Measurements from ENCODE around the gene C7.
"Not testable (repeated sequence)": the region's sequence is repeated elsewhere in the genome, so short reads cannot be mapped to it uniquely, and the experiment has no call there.

Gene C7

DNA sequence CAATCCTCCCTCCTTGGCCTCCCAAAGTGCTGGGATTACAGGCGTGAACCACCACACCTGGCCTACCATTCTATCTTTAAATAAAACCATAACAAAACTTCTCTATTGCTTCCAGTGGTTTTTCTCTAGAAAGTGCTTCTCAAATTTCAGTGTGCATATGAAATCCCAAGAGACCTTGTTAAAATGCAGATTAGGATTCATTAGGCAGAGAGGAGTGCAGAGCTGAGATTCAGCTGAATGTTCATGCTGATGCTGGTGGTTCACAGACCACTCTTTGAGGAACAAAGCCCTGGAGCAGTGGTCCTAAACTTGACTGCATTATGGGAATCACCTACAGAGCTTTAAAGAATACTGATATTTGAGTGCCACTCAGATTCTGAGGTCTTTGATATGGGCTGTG, 39.9 kb upstream of the C7 start:
- no peak for DNase-seq (ENCODE audit: low read depth in 1 of 2, low spot score in 1 of 2)
- no peaks in the 10 kb centered on the region for H3K27me3 ChIP-seq (ENCODE audit: insufficient read depth, poor library complexity, severe bottlenecking)
- H3K4me3 ChIP-seq (replicated peaks; ENCODE audit: insufficient read depth, low read length) = no peak overlapping the region
- no peak overlapping the region for H3K27ac ChIP-seq (replicated peaks)
- TF ChIP-seq GABPA (IDR thresholded peaks at IDR 0.05; ENCODE audit: low read depth) (no peak), SPI1 (IDR thresholded peaks at IDR 0.05; ENCODE audit: borderline replicate concordance, low read depth) (no peak), POLR2AphosphoS5 (IDR thresholded peaks at IDR 0.05; ENCODE audit: low read depth) (no peak)
- TF ChIP-seq, protein P1, sequence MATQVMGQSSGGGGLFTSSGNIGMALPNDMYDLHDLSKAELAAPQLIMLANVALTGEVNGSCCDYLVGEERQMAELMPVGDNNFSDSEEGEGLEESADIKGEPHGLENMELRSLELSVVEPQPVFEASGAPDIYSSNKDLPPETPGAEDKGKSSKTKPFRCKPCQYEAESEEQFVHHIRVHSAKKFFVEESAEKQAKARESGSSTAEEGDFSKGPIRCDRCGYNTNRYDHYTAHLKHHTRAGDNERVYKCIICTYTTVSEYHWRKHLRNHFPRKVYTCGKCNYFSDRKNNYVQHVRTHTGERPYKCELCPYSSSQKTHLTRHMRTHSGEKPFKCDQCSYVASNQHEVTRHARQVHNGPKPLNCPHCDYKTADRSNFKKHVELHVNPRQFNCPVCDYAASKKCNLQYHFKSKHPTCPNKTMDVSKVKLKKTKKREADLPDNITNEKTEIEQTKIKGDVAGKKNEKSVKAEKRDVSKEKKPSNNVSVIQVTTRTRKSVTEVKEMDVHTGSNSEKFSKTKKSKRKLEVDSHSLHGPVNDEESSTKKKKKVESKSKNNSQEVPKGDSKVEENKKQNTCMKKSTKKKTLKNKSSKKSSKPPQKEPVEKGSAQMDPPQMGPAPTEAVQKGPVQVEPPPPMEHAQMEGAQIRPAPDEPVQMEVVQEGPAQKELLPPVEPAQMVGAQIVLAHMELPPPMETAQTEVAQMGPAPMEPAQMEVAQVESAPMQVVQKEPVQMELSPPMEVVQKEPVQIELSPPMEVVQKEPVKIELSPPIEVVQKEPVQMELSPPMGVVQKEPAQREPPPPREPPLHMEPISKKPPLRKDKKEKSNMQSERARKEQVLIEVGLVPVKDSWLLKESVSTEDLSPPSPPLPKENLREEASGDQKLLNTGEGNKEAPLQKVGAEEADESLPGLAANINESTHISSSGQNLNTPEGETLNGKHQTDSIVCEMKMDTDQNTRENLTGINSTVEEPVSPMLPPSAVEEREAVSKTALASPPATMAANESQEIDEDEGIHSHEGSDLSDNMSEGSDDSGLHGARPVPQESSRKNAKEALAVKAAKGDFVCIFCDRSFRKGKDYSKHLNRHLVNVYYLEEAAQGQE (IDR thresholded peaks at IDR 0.05; ENCODE audit: insufficient replicate concordance, low read depth) = no peak
- TF ChIP-seq, protein P2, sequence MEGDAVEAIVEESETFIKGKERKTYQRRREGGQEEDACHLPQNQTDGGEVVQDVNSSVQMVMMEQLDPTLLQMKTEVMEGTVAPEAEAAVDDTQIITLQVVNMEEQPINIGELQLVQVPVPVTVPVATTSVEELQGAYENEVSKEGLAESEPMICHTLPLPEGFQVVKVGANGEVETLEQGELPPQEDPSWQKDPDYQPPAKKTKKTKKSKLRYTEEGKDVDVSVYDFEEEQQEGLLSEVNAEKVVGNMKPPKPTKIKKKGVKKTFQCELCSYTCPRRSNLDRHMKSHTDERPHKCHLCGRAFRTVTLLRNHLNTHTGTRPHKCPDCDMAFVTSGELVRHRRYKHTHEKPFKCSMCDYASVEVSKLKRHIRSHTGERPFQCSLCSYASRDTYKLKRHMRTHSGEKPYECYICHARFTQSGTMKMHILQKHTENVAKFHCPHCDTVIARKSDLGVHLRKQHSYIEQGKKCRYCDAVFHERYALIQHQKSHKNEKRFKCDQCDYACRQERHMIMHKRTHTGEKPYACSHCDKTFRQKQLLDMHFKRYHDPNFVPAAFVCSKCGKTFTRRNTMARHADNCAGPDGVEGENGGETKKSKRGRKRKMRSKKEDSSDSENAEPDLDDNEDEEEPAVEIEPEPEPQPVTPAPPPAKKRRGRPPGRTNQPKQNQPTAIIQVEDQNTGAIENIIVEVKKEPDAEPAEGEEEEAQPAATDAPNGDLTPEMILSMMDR (IDR thresholded peaks at IDR 0.05; ENCODE audit: insufficient read depth, low read length) = no peak

DNA sequence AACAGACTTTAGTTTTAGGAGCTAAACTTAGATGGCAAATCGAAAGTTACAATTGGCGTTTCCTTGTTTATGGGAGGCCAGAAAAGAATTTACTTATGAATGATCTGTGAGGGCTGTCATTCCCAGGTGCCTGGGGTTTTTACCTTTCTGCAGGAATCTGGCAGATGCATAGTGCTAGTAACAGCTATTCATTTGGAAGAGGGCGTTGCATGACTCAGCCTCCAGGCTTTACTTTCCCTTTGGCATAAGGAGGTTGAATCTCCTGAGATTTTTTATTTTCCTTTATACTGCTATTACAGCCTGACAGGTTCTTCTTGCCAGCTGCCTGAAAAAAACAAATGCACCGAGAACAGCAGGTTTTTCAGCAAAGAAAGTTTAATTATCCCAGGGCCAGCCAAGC, 38.1 kb upstream of the C7 start:
- TF ChIP-seq, protein P1 (IDR thresholded peaks at IDR 0.05; ENCODE audit: insufficient replicate concordance, low read depth) = no peak
- TF ChIP-seq, protein P2 (IDR thresholded peaks at IDR 0.05; ENCODE audit: insufficient read depth, low read length) = no peak
- no peak for TF ChIP-seq POLR2AphosphoS5 (IDR thresholded peaks at IDR 0.05; ENCODE audit: low read depth)
- Histone ChIP-seq H3K27me3 (ENCODE audit: insufficient read depth, poor library complexity, severe bottlenecking) (no peaks in the 10 kb centered on the region), H3K4me3 (replicated peaks; ENCODE audit: insufficient read depth, low read length) (no peak overlapping the region), H3K27ac (replicated peaks) (no peak overlapping the region)
- no peak for DNase-seq (ENCODE audit: low read depth in 1 of 2, low spot score in 1 of 2)

DNA sequence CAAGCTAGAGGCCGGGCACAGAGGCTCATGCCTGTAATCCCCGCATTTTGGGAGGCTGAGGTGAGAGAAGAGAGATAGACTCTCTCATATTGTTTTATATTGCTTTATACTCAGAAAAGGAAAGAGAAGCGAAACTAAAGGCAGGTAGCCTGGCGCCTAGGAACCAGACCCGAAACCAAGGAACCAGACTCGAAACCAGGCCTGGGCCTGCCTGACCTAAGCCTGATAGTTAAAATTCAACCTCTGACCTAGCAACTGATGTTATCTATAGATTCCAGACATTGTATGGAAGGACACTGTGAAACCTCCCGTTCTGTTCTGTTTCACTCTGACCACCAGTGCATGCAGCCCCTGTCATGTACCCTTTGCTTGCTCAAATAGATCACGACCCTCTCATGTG, 37.0 kb upstream of the C7 start:
- not testable (repeated sequence) for H3K4me3 ChIP-seq (replicated peaks; ENCODE audit: insufficient read depth, low read length); DNase-seq (ENCODE audit: low read depth in 1 of 2, low spot score in 1 of 2); H3K27me3 ChIP-seq (ENCODE audit: insufficient read depth, poor library complexity, severe bottlenecking); H3K27ac ChIP-seq (replicated peaks)

DNA sequence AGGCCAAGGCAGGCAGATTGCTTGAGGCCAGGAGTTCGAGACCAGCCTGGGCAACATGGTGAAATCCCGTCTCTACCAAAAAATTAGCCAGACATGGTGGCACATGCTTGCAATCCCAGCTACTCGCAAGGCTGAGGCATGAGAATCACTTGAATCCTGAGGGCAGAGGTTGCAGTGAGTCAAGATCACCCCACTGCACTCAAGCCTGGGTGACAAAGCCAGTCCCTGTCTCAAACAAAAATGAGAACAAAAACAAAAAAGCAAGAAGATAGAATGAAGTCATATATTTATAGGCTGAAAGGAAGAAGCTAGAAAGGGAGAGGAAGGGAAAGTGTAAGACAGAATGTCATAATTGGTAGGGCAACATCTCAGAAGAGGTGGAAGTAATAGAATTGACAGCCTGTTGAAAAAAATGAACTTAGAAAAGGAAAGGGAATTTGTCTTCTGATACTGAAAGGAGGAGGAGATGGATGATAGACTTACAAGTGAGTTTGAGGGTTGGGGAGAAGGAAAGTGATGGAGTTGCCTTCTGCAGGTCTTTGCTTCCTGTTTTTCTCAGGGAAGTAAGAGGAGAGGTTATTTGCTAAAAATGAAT, 35.9 kb upstream of the C7 start:
- DNase-seq (ENCODE audit: low read depth in 1 of 2, low spot score in 1 of 2) = no peak
- Histone ChIP-seq H3K27me3 (ENCODE audit: insufficient read depth, poor library complexity, severe bottlenecking) (no peaks in the 10 kb centered on the region), H3K27ac (replicated peaks) (no peak overlapping the region), H3K4me3 (replicated peaks; ENCODE audit: insufficient read depth, low read length) (no peak overlapping the region)
- TF ChIP-seq POLR2AphosphoS5 (IDR thresholded peaks at IDR 0.05; ENCODE audit: low read depth) (no peak), GABPA (IDR thresholded peaks at IDR 0.05; ENCODE audit: low read depth) (no peak)

DNA sequence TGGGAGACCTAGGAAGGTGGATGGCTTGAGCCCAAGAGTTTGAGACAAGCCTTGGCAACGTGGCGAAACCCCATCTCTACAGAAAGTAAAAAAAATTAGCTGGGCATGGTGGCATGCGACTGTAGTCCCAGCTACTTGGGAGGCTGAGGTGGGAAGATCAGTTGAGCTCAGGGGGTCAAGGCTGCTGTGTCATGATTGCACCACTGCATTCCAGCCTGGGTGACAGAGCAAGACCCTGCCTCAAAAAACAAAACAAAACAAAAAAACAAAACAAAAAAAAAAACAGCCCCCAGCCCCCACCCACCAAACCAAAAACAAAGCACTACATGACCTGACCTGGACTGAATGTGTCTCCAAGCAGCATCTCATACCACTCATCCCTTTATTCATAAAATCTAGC, 33.3 kb upstream of the C7 start:
- H3K27ac ChIP-seq (replicated peaks) = no peak overlapping the region
- H3K27me3 ChIP-seq (ENCODE audit: insufficient read depth, poor library complexity, severe bottlenecking) = no peaks in the 10 kb centered on the region
- TF ChIP-seq SPI1 (IDR thresholded peaks at IDR 0.05; ENCODE audit: borderline replicate concordance, low read depth) (no peak), POLR2AphosphoS5 (IDR thresholded peaks at IDR 0.05; ENCODE audit: low read depth) (no peak), GABPA (IDR thresholded peaks at IDR 0.05; ENCODE audit: low read depth) (no peak)
- TF ChIP-seq, protein P2 (IDR thresholded peaks at IDR 0.05; ENCODE audit: insufficient read depth, low read length) = no peak
- TF ChIP-seq, protein P1 (IDR thresholded peaks at IDR 0.05; ENCODE audit: insufficient replicate concordance, low read depth) = no peak
- DNase-seq (ENCODE audit: low read depth in 1 of 2, low spot score in 1 of 2) = no peak
- H3K4me3 ChIP-seq (replicated peaks; ENCODE audit: insufficient read depth, low read length) = no peak overlapping the region
